Ovary (tissue), 3 donors: ENCODE results near the gene ICAM3.

Experiments
- EP300 ChIP-seq: sonication (generic); formaldehyde crosslinking; IDR thresholded peaks from one replicate; pipeline ENCODE4 v1.6.1; 2017; ENCODE audit warnings: antibody characterized with exemption
- TF ChIP-seq, protein P1 (sequence below), 3 donors: fragments of 450-650 bp in 2 of 3; fragments of 200-600 bp in 1 of 3; IDR thresholded peaks; one replicate each; pipeline versions ENCODE4 v1.5.1 to v1.8.0; 2016 to 2022; ENCODE audit warnings: antibody characterized with exemption in 3 of 3, mild to moderate bottlenecking in 1 of 3
- donor health status: DM: no; HTN: no; CAD: no.

DNA sequence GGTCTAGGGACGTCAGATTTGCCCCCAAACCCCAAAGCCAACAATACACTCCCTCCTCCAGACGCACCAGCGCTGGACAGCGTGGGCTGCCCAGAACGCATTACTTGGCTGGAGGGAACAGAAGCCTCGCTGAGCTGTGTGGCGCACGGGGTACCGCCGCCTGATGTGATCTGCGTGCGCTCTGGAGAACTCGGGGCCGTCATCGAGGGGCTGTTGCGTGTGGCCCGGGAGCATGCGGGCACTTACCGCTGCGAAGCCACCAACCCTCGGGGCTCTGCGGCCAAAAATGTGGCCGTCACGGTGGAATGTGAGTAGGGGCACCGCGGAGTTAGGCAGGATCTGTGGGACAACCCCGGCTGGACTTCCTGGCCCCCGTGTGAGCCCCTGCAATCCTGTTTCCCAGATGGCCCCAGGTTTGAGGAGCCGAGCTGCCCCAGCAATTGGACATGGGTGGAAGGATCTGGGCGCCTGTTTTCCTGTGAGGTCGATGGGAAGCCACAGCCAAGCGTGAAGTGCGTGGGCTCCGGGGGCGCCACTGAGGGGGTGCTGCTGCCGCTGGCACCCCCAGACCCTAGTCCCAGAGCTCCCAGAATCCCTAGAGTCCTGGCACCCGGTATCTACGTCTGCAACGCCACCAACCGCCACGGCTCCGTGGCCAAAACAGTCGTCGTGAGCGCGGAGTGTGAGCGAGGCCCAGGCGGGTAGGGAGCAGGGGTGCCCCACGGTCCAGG is 45.6 kb downstream of the ICAM3 start:
- TF ChIP-seq, protein P1, sequence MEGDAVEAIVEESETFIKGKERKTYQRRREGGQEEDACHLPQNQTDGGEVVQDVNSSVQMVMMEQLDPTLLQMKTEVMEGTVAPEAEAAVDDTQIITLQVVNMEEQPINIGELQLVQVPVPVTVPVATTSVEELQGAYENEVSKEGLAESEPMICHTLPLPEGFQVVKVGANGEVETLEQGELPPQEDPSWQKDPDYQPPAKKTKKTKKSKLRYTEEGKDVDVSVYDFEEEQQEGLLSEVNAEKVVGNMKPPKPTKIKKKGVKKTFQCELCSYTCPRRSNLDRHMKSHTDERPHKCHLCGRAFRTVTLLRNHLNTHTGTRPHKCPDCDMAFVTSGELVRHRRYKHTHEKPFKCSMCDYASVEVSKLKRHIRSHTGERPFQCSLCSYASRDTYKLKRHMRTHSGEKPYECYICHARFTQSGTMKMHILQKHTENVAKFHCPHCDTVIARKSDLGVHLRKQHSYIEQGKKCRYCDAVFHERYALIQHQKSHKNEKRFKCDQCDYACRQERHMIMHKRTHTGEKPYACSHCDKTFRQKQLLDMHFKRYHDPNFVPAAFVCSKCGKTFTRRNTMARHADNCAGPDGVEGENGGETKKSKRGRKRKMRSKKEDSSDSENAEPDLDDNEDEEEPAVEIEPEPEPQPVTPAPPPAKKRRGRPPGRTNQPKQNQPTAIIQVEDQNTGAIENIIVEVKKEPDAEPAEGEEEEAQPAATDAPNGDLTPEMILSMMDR (IDR thresholded peaks at IDR 0.05), result no peak
- no peak for TF ChIP-seq EP300
